Smooth muscle cell (in vitro differentiated cells): ENCODE results near the gene MACIR. TPM values are rescaled to one million over a fixed set of nuclear protein-coding genes. Genes with fewer than 3 reads are reported as not detected.

ENCODE experiments used
- DNase-seq: peaks from one replicate; lab custom pipeline; 2025; ENCODE audit not compliant: unreplicated experiment; lab: John Stamatoyannopoulos, UW
- H2AFZ ChIP-seq: fragments of 200-600 bp; sonication (generic); 2 replicates; pipeline ENCODE4 v1.6.0; 2016; ENCODE audit warnings: antibody characterized with exemption, low read depth, mild to moderate bottlenecking
- H3F3A ChIP-seq: fragments of 200-600 bp; sonication (generic); 2 replicates; pipeline ENCODE4 v1.6.0; 2017; ENCODE audit warnings: antibody characterized with exemption, low read depth
- H3K27ac ChIP-seq: fragments of 200-600 bp; sonication (generic); 2 replicates; pipeline ENCODE4 v1.5.1; 2016; ENCODE audit warnings: low read depth, mild to moderate bottlenecking
- H3K27me3 ChIP-seq: fragments of 200-600 bp; sonication (generic); 2 replicates; pipeline ENCODE4 v1.6.1; 2016; ENCODE audit warnings: low read depth, mild to moderate bottlenecking
- H3K36me3 ChIP-seq: fragments of 200-600 bp; sonication (generic); 2 replicates; pipeline ENCODE4 v1.5.1; 2016; ENCODE audit warnings: low read depth
- H3K4me1 ChIP-seq: fragments of 200-600 bp; sonication (generic); 2 replicates; pipeline ENCODE4 v1.5.1; 2016; ENCODE audit warnings: low read depth
- H3K4me2 ChIP-seq: fragments of 200-600 bp; sonication (generic); 2 replicates; pipeline ENCODE4 v1.6.0; 2016; ENCODE audit warnings: mild to moderate bottlenecking
- H3K4me3 ChIP-seq: fragments of 200-600 bp; sonication (generic); 2 replicates; pipeline ENCODE4 v1.5.1; 2016; ENCODE audit warnings: mild to moderate bottlenecking
- H3K79me2 ChIP-seq: fragments of 200-600 bp; sonication (generic); 2 replicates; pipeline ENCODE4 v1.6.0; 2016; ENCODE audit warnings: low read depth, mild to moderate bottlenecking
- H3K9ac ChIP-seq: fragments of 200-600 bp; sonication (generic); 2 replicates; pipeline ENCODE4 v1.6.0; 2016; ENCODE audit warnings: low read depth
- H3K9me3 ChIP-seq: fragments of 200-600 bp; sonication (generic); replicated peaks from 2 replicates; pipeline ENCODE4 v1.5.1; 2016; ENCODE audit warnings: low read depth
- H4K20me1 ChIP-seq: fragments of 200-600 bp; sonication (generic); 2 replicates; pipeline ENCODE4 v1.6.0; 2016; ENCODE audit warnings: low read depth
- WGBS: methylation state at CpG from one replicate; pipeline ENCODE4 v1.1.7; 2016; ENCODE audit warnings: low lambda C conversion rate; 5-methylcytosine and 5-hydroxymethylcytosine counted together
- polyA plus RNA-seq: library from polyadenylated mRNA; unstranded; fragments of >200 nt; fragmentation: Nextera tagmentation; extraction: Ambion mirVana; gene quantifications from 2 replicates; pipeline ENCODE4 v1.2.1, GENCODE V29; 2016
- total RNA-seq: library from RNA; depleted of rRNA; stranded (reverse); fragments of >200 nt; gene quantifications from 2 replicates; pipeline ENCODE4 v1.2.3, GENCODE V29; 2014
- TF ChIP-seq, protein P1 (sequence below): fragments of 200-600 bp; sonication (generic); IDR thresholded peaks from 2 replicates; pipeline ENCODE4 v1.5.1; 2017; ENCODE audit warnings: borderline replicate concordance, mild to moderate bottlenecking, antibody characterized with exemption; ENCODE audit not compliant: insufficient read depth, poor library complexity, severe bottlenecking

Gene MACIR
- total and polyA plus RNA-seq, 2 experiments from 2014 or later = 6.7 to 24.0 TPM

DNA sequence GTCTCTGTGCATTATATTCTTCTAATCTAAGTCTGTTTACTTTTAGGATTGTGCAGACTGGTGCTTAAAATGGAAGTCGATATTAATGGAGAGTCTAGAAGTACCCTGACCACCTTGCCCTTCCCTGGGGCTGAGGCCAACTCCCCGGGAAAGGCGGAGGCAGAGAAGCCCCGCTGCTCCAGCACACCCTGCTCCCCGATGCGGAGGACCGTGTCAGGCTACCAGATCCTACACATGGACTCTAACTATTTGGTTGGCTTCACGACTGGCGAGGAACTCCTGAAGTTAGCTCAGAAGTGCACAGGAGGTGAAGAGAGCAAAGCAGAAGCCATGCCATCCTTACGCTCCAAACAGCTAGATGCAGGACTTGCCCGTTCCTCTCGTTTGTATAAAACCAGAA is 17.3 kb downstream of the MACIR start:
- no peak overlapping the region for H3K4me2 ChIP-seq
- no peak overlapping the region for H2AFZ ChIP-seq
- no peak for DNase-seq
- no peaks in the 10 kb centered on the region for H3K9me3 ChIP-seq
- TF ChIP-seq, protein P1, sequence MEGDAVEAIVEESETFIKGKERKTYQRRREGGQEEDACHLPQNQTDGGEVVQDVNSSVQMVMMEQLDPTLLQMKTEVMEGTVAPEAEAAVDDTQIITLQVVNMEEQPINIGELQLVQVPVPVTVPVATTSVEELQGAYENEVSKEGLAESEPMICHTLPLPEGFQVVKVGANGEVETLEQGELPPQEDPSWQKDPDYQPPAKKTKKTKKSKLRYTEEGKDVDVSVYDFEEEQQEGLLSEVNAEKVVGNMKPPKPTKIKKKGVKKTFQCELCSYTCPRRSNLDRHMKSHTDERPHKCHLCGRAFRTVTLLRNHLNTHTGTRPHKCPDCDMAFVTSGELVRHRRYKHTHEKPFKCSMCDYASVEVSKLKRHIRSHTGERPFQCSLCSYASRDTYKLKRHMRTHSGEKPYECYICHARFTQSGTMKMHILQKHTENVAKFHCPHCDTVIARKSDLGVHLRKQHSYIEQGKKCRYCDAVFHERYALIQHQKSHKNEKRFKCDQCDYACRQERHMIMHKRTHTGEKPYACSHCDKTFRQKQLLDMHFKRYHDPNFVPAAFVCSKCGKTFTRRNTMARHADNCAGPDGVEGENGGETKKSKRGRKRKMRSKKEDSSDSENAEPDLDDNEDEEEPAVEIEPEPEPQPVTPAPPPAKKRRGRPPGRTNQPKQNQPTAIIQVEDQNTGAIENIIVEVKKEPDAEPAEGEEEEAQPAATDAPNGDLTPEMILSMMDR = no peak
- 98% methylated on average over 12 of the region's 12 CpGs for WGBS
- no peak overlapping the region for H3K9ac ChIP-seq
- H3K27ac ChIP-seq = no peak overlapping the region
- H3F3A ChIP-seq = no peaks in the 10 kb centered on the region
- no peaks in the 10 kb centered on the region for H3K27me3 ChIP-seq
- H3K79me2 ChIP-seq = peaks cover 37% of the 10 kb centered on the region
- H4K20me1 ChIP-seq = peaks cover 10% of the 10 kb centered on the region
- peaks cover 5% of the 10 kb centered on the region for H3K4me1 ChIP-seq
- H3K36me3 ChIP-seq = no peaks in the 10 kb centered on the region
- H3K4me3 ChIP-seq = no peak overlapping the region

DNA sequence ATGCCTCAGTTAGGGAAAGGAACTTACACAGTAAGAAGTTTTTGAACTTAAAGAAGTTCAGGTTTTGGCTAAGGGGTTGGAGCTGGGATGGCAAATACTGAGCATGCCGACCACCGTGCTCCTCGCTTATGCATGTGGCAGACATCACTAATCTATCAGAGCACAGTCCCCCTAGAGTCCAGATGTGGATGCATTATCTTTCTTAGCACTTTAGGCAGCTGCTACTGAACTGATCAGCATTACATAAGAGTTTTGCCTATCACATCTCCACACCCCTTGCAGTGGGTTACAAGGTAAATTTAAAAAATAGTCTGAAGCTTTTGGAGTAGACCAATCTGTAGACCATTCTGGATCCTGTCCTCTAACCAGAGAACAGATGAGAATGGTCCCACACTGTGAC is 22.4 kb downstream of the MACIR start:
- H3K36me3 ChIP-seq = no peaks in the 10 kb centered on the region
- H3F3A ChIP-seq = no peaks in the 10 kb centered on the region
- no peak overlapping the region for H3K9ac ChIP-seq
- no peaks in the 10 kb centered on the region for H3K27me3 ChIP-seq
- peaks cover 5% of the 10 kb centered on the region for H3K4me1 ChIP-seq
- WGBS = 95% methylated on average over 3 of the region's 3 CpGs
- H4K20me1 ChIP-seq = no peaks in the 10 kb centered on the region
- peaks cover 4% of the 10 kb centered on the region for H3K79me2 ChIP-seq
- no peak overlapping the region for H3K27ac ChIP-seq
- H3K4me3 ChIP-seq = no peak overlapping the region
- no peak for DNase-seq
- H3K4me2 ChIP-seq = no peak overlapping the region
- no peak overlapping the region for H2AFZ ChIP-seq
- no peaks in the 10 kb centered on the region for H3K9me3 ChIP-seq
- TF ChIP-seq, protein P1 = no peak

DNA sequence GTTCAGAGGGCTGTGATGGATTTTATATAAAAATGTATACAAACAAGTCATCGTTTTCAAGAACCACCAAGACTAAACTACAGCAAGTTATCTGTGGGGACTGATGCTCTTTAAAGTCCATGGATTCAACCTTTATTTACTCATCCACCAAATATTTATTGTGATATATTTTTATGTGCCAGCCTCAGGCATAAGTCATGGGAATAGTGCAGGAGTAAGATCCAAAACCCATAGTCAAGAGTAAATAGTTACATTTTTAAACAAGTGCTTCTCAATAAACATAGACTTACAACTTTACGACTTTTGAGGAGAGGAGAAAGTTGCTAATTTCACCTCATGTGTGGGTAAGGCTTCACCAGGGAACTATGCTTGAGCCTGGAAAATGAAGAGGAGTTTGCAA is 24.6 kb downstream of the MACIR start:
- H2AFZ ChIP-seq = no peak overlapping the region

DNA sequence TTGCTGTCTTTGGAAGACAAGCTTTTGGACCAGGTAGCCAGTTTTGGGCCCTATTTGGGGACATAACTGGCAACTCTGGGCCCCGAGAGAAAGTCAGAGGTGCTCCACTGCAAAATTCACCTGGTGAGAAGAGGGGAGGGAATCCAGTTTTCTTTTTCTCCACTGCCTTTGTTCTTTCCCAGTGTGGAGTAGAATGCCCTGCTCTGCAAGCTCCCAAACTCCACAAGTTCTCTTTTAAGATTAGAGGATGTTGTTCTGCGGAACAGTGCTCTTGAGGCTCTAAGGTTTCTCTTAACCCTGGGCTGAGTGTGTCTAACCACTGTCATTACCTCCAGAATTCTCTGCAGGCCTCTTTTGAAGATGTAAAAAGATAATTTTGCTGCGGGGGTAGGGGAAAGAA is 25.3 kb downstream of the MACIR start:
- Histone ChIP-seq H3K27ac (no peak overlapping the region), H4K20me1 (no peaks in the 10 kb centered on the region), H2AFZ (no peak overlapping the region), H3K9ac (no peak overlapping the region), H3K4me2 (no peak overlapping the region), H3K4me3 (no peak overlapping the region), H3K36me3 (no peaks in the 10 kb centered on the region), H3K9me3 (no peaks in the 10 kb centered on the region), H3K27me3 (no peaks in the 10 kb centered on the region), H3K79me2 (no peaks in the 10 kb centered on the region), H3F3A (no peaks in the 10 kb centered on the region), H3K4me1 (no peaks in the 10 kb centered on the region)
- WGBS = 86% methylated on average over 3 of the region's 3 CpGs
- no peak for DNase-seq
- TF ChIP-seq, protein P1 = no peak

More for the DNA sequence above, 24.6 kb downstream of the MACIR start:
- H3K4me1 ChIP-seq = no peaks in the 10 kb centered on the region
- no peak for DNase-seq
- no peaks in the 10 kb centered on the region for H3K9me3 ChIP-seq
- WGBS = 76% methylated on average over 2 of the region's 2 CpGs
- no peaks in the 10 kb centered on the region for H4K20me1 ChIP-seq
- no peak overlapping the region for H3K4me2 ChIP-seq
- no peaks in the 10 kb centered on the region for H3K79me2 ChIP-seq
- H3K36me3 ChIP-seq = no peaks in the 10 kb centered on the region
- no peaks in the 10 kb centered on the region for H3K27me3 ChIP-seq
- TF ChIP-seq, protein P1 = no peak
- H3K27ac ChIP-seq = no peak overlapping the region
- H3K4me3 ChIP-seq = no peak overlapping the region
- H3F3A ChIP-seq = no peaks in the 10 kb centered on the region
- no peak overlapping the region for H3K9ac ChIP-seq
